Stimulated activated CD8-positive, alpha-beta memory T cell treated with anti-CD3 and anti-CD28 coated beads, Interleukin-7, amount 100 ng/mL, for 1 hour (primary cell): ENCODE measurements around the gene ANKRD10.

Experiments
- DNase-seq, 2 donors: peaks; one replicate each; pipeline ENCODE4 v3.0.0-alpha.2; 2020; ENCODE audit warnings: low read depth in 2 of 2

The ANKRD10 gene

GRCh38 chr13:110885966-110886869 is 28.7 kb downstream of the ANKRD10 start:
- DNase-seq, result no peak

GRCh38 chr13:110885516-110885915 is 29.4 kb downstream of the ANKRD10 start:
- DNase-seq, result no peak

- no peak for DNase-seq
Observed at GRCh38 chr13:110884517-110884916, 30.4 kb downstream of the ANKRD10 start.

- DNase-seq, result no peak
Observed at GRCh38 chr13:110883542-110883941, 31.3 kb downstream of the ANKRD10 start.

- no peak for DNase-seq
Observed at GRCh38 chr13:110882972-110883371, 31.9 kb downstream of the ANKRD10 start.

GRCh38 chr13:110881839-110882627 is 32.8 kb downstream of the ANKRD10 start:
- DNase-seq, result no peak

- DNase-seq, result no peak
Observed at GRCh38 chr13:110880627-110881026, 34.2 kb downstream of the ANKRD10 start.

- DNase-seq, result no peak
Observed at GRCh38 chr13:110879482-110879881, 35.4 kb downstream of the ANKRD10 start.

- no peak for DNase-seq
Observed at GRCh38 chr13:110877737-110878258, 37.1 kb downstream of the ANKRD10 start.

GRCh38 chr13:110876609-110877008 is 38.3 kb downstream of the ANKRD10 start:
- no peak for DNase-seq

GRCh38 chr13:110875241-110875640 is 39.6 kb downstream of the ANKRD10 start:
- no peak for DNase-seq

GRCh38 chr13:110874508-110874960 is 40.3 kb downstream of the ANKRD10 start:
- DNase-seq, result no peak

GRCh38 chr13:110873639-110874507 is 41.0 kb downstream of the ANKRD10 start:
- DNase-seq, result no peak

- no peak for DNase-seq
Observed at GRCh38 chr13:110872768-110873638, 41.9 kb downstream of the ANKRD10 start.

- no peak for DNase-seq
Observed at GRCh38 chr13:110872034-110872767, 42.7 kb downstream of the ANKRD10 start.

GRCh38 chr13:110869805-110870706 is 44.8 kb downstream of the ANKRD10 start:
- no peak for DNase-seq

GRCh38 chr13:110869231-110869804 is 45.6 kb downstream of the ANKRD10 start:
- no peak for DNase-seq

GRCh38 chr13:110868720-110869119 is 46.1 kb downstream of the ANKRD10 start:
- no peak for DNase-seq
